GM04504 (cell line): ENCODE results near the gene DMPK.
"Not testable (repeated sequence)": the region's sequence is repeated elsewhere in the genome, so short reads cannot be mapped to it uniquely, and the experiment has no call there.

Experiments
- DNase-seq: peaks from one replicate; pipeline ENCODE4 v3.0.0-alpha.2; 2012; ENCODE audit warnings: low read depth

The DMPK gene

DNA sequence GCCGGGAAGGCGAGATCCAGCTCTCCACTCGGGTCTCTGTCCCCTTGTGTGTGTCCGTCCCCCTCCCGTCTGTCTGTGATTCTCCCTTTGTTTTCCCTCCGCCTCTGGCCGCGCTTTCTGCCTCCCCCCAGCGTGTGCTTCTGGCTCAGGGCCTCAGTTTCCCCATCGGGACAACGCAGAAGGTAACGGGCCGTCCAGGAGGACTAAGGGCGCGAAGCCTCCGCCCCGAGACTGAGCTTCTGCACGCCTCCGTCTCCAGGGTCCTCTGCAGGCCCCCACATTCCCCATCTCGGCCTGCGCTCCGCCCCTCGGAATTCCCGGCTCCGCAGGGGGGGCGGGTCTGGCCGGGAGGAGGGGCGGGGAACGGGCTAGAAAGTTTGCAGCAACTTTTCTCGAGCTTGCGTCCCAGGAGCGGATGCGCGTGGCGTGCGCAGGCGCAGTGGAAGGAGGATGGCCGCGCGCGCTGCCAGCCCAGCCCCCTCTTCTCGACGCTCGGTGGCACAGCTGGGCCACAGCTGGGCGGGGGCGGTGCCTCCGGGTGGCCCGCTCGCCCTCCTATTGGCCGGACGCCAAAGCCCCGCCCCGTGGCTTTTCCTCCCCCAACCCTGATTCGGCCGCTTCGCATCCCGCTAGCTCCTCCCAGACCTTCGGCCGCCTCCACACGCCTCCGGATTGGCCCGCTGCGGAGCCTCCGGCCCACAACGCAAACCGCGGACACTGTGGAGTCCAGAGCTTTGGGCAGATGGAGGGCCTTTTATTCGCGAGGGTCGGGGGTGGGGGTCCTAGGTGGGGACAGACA is 13.1 kb downstream of the DMPK start, which contains the start of gene SIX5:
TSS of gene SIX5 (minus strand) at position 269 of the 799 bp plus-strand sequence. CDS start 408 bp downstream, outside the sequence.
- peak; percentile 96 for DNase-seq

DNA sequence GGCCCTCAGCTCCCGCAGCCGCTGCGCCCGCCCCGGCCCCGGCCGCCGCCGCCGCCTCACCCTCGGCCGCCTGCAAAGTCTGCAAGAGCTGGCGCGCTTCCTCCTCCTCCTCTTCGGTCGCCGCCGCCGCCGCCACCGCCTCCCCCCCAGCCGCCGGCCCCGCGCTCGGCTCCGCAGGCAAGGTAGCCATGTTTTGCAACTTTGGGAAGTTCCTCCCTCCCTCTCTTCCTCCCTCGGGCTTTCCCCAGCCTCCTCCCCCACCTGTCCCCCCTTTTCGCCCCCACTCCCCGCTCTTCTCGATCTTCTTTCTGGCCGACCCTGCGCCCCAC is 13.7 kb downstream of the DMPK start:
- no peak for DNase-seq

DNA sequence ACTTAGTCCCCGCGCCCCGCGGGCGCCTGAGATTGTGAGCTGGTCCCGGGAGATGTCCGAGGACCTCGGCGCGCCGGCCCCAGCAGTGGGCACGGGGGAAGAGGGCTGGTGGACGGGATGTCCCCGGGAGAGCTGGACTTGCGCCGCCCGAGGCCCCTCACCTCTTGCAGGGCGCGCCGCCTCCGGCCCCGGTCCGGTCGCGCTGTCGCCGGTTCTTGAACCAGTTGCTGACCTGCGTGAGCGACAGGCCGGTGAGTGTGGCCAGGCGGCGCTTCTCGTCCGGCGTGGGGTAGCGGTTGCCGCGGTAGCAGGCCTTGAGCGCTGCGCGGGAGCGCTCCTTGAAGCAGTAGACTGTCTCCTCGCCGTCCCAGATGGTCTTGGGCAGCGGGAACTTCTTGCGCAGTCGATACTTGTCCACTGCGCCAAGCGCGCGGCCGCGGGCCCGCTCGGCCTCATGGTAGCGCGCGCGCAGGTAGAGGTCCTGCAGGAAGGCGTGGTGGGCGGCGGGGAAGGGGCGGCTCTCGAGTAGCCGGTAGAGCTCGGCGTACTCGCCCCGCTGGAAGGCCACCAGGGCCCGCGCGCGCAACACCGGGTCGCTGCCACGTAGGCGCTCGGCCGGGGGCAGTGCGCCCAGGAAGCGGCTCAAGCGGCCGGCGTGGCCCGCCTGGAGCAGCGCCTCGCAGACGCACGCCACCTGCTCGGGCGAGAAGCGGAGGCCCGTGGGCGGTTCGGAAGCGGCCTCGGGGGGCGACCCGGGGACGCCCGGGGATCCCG is 14.2 kb downstream of the DMPK start:
- DNase-seq = no peak

DNA sequence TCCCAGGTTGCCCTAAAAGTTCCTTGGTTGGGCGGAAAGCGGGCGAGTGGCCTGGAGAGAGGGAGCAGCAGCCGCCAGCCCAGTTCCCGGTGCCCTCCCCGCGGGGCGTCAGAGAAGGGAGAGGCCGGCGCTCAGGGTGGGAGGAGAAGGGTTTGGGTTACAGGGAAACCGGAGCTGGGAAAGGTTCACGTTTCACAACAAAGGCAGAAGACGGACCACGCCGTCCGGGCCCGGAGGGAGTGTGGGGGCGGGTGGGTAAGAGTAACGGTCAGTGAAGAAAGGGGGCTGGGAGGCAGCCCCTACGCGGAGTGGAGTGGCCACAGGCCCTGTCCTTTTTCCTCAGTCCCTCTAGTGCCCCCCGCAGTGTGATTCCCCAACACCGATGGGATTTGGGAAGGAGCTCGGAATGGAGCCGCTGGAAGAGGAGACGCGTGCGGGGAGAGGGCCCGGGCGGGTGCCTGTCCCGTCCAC is 14.8 kb downstream of the DMPK start:
- DNase-seq = peak; percentile 73

DNA sequence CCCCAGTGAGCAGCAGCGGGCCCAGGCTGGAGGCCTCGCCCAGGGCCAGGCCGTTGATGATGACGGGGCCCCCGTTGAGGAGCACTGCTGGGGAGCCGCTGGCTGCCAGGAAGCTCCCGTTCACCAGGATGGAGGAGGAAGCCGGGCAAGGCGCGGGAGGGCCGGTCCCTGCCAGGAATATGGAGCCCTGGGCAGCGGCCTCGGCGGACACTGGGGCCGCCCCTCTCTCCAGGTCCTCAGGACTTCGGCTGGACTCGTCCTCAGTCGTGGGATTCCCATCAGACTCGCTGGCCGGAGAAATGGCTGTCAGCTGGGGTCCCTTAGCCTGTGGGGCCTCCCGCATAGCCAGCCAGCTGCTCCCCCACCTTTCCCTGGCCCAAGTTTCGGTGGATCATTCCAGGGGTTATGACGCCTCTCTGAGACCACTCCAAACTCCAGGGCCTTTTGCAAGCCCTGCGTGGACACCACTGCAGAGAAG is 15.4 kb downstream of the DMPK start:
- no peak for DNase-seq

DNA sequence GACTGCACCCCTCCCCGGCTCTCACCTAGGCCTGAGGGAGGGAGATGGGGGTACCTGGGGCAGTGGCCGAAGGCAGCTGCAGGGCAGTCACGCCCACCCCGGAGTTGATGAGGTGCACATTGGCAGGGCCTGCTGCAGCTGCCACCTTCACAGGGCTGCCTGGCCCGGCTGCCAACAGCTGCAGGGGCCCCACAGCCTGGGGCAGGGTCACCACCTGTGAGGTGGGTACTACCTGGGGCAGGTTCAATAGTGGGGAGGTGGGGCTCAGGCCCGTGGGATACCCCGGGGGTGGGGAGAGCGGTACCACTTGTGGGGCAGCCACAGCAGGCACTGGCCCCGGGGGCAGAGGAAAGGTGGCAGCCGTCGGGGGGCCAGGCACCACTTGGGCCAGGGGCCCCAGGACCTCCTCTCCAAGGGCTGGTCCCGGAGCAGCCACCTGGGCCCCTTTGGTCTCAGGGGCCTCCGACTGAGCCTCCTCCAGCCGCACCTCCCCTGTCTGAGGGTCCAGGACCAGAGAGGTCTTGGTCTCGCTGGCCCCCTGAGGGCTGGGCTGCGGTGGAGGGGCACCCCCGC is 15.9 kb downstream of the DMPK start:
- no peak for DNase-seq

DNA sequence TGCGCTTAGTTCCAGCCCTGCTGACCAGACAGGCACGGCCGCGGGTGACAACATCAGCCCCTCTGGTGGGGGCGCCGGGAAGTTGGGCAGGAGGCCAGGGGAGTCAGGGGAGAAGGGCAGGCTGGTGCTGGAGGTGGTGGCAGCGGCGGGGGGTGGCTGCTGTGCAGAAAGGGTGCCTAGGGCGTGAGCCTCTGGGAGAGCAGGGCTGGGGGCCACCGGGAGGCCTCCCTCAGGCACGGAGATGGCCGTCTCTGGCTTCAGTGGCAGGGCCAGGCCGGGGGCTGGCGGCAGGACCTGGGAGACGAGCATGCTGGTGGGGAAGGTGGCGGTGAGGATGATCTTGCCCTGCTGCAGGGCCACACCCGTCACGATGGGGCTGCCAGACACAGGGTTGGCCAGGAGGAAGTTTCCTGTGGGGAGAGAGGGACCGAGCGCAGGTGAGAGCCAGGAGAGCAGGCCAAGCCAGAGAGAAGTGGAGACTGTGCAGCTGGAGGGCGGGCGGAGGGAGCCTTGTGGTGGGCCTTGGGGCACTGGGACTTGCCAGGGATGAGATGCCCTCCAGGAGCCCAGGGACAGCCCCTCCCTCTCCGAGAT is 16.5 kb downstream of the DMPK start:
- no peak for DNase-seq

DNA sequence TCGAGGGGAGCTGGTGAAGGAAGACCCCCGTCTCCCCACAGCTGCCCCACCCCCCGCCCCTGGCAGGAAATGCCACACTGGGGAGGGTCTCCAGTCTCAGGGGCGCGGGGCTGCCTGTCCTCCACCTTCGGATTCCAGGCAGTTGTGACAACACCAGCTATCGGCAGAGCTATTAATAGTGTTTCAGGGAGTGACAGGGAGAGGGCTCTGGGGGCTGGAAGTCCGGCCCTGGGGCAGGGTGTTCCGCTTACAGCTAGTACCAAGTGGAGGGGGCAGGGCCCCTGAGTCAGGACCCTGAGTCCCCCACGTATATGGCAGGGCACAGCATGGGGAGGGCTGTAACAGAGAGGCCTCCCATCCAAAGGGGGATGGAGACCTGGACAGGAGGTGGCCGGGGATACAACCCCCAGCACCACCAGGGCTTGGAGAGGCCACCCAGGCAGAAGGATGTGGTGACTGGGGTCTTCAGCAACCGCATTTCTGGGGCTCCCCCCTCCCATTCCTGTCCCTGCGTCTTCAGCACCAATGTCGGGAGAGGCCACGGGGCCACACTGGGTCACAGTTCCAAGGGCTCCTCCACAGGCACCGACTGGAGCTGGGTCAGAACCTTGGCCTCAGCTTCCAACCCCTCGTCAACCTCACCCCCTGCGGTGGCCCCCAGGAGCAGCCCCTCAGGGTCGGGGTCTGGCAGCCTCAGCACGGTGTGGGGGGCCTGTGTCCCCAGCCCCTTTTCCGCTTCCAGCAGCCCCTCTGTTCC is 17.2 kb downstream of the DMPK start:
- DNase-seq = no peak

DNA sequence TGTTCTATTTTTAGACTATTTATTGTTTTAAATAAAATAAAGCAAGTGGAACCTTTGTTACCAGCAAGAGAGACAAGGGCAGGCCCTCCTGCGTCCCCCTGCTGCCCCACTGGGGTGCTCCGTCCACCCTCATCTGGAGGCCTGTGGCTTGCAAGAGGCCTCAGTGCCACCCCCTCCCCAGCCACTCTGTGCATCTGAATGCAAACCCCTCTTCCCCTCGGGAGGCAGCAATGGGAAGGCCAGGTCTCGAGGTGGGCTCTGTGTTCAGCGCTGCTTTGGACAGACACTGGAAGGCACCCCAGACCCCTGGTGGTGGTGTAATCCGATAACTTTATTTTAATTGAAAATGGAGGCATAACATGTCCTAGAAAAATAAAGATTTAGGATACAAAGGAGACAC is 17.8 kb downstream of the DMPK start:
- no peak for DNase-seq

DNA sequence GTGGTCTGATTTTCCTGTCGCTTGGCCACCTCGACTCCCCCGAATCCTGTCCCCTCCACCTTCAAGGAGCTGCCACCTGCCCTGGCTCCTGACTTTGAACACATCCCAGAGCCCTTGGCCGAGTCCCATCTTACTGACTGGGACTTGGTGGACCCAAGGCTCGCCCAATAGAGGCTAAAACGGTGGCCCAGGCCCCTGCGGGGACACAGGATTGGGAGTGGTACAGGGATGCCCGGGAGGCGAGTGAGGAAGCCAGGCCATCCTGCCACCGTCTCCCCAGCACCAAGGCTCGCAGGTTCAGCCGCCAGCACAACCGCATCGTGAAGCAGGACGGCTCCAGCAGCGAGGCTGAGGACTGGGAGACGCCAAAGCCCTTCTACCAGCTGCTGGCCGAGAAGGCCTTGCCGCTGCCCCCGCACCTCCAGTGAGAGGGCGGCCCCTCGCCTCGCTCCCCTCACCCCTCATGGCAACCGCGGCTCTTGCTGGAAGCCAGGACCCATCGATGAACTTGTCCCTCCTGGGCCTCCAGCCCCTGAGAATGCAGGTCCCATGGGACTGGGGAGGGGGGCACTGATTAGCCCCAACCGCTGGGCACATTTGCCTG is 18.5 kb downstream of the DMPK start:
- DNase-seq = no peak

DNA sequence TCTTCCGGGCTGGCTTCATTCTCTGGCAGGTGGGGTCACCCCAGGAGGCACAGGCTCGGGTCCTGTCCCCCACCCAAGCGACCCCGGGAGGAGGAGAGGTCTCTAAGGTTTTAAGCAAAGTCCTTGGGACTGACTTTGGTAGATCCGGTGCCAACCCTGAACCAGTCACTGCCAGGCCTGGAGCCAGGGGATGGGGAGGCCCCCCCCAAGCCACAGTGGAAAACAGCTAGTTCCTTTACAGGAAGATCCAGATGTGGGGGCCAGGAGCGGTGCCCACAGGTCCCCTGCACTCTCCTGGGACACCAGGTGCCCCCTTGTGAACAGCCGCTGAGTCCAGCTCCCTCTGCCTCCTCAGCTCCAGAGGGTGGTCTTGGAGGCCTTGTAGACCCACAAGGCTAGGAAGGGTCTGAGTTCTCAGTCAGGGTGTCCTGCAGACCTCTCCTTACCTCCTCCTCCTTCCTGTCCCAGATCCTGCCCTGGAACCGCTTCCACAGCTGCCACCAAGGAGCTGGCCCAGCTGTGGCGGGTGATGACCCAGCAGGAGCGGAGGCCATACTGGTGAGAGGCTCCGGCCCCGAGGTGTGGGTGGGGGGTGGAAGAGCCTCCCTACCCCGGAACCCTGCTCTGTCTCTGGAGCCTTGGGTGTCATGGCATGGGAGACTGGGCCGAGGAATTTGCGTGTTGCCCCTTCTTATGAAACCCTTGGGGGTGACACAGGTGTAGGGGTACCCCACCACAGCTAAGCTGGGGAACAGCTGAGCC is 19.2 kb downstream of the DMPK start:
- DNase-seq = no peak

DNA sequence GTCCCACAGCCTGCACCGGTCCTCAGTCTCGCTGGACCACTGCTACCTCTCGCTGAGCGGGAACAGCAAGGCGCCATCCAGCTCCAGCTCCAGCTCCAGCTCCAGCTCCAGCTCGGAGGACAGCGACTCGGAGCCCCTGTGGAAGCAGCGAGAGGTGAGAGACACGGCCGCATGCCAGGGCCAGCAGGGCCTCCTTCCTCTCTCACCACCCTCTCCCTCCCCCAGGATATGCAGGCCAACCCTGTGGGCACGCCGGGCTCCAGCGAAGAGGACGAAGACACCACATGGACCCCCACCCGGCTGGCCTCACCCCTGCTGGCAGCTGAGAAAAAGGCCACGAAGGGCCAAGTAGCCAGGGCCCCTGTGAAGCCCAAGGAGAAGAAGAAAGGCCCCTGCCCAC is 20.6 kb downstream of the DMPK start:
- no peak for DNase-seq

DNA sequence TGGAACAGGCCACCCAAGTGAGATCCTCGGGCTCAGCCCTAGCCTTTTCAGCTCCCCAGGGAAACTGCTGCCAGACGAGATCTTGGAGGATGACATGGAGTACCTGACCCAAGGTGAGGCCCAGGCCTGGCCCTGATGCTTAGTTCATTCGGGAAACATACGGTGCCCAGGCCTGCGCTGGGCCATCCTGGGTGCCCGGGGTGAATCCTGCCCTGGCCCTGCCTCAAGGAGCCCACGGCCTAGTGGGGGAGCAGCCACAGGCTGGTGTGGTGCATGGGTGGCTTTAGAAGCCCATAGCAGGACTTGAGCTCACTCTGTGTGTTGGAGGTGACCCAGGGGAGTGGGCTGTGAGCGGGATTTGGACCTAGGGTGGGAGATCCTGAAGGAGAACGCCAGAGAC is 23.4 kb downstream of the DMPK start:
- DNase-seq = no peak

DNA sequence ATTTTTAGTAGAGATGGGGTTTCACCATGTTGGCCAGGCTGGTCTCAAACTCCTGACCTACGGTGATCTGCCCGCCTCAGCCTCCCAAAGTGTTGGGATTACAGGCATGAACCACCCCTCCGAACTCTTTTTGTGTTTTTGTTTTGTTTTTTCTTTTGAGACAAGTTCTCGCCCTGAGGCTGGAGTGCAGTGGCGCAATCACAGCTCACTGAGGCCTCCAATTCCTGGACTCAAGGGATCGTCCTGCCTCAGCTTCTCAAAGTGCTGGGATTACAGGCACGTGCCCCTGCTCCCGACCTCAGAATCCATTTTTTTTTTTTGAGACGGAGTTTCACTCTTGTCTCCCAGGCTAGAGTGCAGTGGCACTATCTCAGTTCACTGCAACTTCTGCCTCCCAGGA is 24.6 kb downstream of the DMPK start:
- DNase-seq = no peak

DNA sequence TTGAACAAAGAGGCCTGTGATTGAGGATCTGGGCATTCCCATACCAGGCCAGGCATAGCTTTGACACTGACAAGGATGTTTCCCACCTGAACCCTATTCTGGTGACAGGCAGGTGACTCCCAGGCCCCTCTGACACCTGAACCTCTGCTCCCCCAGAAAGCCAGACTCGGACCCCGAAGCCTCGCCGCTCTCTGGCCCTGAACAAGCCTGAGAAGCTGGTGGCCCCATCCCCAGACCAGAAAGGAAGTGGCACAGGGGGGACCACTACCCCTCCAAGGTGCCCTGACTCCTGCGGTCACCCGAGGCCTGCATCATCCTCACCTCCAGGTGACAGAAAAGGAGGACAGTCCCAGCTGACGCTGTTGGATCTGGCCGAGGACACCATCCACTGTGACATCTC is 28.0 kb downstream of the DMPK start:
- no peak for DNase-seq

DNA sequence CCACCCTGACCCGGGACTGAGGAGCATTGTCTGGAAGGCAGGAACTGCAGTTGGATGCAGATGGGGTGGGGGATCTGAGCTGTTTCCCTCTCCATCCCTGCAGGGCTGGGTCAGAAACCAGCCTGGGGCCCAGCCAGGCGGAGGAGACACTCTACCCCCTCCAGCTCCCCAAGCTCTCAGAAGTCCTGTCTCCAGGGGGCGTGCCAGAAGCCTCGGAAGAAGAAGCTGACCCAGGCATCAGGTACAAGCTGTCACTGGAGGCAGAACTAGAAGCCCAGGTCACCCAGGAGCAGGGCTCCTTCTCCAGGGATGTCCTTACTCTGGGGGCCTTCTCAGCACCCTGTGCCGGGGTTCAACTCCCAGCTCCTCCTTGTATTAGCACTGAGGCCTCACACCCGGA is 28.7 kb downstream of the DMPK start:
- DNase-seq = no peak

DNA sequence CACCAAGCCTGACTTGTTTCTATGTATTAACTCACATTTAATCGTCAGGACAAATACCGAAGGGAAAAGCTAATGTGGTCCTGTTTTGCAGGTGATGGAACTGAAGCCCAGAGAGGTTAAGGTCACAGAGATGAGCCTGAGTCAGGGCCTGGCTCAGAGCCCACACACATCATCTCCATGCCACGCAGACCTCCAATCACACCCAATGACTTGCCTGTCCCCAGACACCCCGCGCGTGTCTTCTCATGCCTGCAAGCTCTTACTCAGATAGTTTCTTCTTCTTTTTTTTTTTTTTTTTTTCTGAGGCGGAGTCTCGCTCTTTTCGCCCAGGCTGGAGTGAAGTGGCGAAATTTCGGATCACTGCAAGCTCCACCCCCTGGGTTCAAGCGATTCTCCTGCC is 29.7 kb downstream of the DMPK start:
- DNase-seq = no peak

DNA sequence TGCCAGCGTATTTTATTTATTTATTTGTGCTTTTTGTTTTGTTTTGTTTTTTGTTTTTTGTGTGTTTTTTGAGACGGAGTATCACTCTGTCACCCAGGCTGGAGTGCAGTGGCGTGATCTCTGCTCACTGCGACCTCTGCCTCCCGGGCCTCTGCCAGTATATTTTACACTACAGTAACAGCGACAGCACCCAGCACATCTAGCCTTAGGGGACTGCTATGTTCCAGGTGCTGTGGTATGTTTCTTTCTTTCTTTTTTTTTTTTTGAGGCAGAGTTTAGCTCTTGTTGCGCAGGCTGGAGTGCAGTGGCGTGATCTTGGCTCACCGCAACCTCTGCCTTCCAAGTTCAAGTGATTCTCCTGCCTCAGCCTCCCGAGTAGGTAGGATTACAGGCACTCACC is 30.8 kb downstream of the DMPK start:
- not testable (repeated sequence) for DNase-seq

DNA sequence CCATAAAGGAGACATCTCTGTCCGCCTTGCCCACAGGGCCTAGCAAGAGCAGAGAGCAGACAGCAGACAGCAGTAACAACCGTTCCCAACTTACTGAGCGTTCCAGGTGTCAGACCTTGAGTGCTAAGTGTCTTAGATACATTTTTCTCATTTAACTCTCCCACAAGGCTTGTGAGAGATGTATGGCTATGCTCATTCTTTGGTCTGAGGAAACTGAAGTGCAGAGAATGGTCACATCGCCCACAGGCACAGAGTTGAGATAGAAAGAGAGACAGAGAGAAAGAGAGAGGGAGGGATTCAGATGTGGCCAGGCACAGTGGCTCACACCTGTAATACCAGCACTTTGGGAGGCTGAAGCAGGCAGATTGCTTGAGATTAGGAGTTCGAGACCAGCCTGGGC is 34.8 kb downstream of the DMPK start:
- DNase-seq = no peak

DNA sequence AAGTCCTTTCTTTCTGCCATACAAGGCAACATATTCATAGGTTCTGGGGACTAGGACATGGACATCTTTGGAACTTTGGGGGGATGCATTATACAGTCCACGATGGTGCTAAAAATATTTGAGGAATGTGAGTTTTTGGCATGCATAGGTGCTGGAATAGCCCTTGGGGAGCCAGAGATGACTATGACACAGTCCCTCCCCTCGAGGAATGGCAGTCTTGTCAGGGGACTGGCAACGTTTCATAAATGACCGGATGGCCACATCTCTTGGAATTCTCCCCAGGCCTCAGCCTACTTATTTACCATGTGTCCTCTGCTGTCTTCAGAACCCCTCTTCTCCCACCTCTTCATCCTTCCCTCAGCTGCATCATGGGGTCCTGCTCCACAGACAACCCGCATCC is 35.4 kb downstream of the DMPK start:
- no peak for DNase-seq

DNA sequence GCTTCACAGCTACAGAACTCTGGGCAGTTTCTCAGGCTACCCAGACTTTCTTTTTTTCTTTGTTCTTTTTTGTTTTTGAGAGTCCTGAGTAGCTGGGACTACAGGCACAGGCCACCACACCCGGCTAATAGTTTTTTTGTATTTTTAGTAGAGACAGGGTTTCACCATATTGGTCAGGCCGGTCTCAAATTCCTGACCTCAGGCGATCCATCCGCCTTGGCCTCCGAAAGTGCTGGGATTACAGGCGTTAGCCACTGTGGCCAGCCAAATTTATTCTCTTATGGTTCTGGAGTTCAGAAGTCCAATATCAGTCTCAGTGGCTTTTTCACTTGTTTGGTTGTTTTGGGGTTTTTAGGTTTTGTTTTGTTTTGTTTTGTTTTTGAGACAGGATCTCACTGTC is 36.7 kb downstream of the DMPK start:
- no peak for DNase-seq
